ENCODE results near the gene CSRP1. TPM values are rescaled to one million over a fixed set of nuclear protein-coding genes. Genes with fewer than 3 reads are reported as not detected.

The CSRP1 gene
- total RNA-seq, 3 donors from 2014 or later, result 150 to 1,587 (median 214) TPM

GRCh38 chr1:201543871-201544642 lies 37.1 kb upstream of the CSRP1 start:
- no peak for TF ChIP-seq CTCF (IDR thresholded peaks at IDR 0.05)
- Histone ChIP-seq H3K36me3 (ENCODE audit: low read depth) (no peaks in the 10 kb centered on the region), H3K4me3 (no peak overlapping the region), H3K9me3 (no peaks in the 10 kb centered on the region), H3K4me1 (ENCODE audit: low read depth) (peaks cover 9% of the 10 kb centered on the region)
- intact Hi-C loops (cut with DNase I, micrococcal nuclease), result no loop called here
- ATAC-seq (no peak), DNase-seq (no peak)

GRCh38 chr1:201542309-201543035 lies 35.5 kb upstream of the CSRP1 start:
- Histone ChIP-seq H3K36me3 (ENCODE audit: low read depth) (no peaks in the 10 kb centered on the region), H3K4me1 (ENCODE audit: low read depth) (peaks cover 16% of the 10 kb centered on the region), H3K4me3 (no peak overlapping the region), H3K9me3 (no peaks in the 10 kb centered on the region)
- no peak for ATAC-seq
- no peak for TF ChIP-seq CTCF (IDR thresholded peaks at IDR 0.05)
- DNase-seq, result no peak
- intact Hi-C loops (cut with DNase I, micrococcal nuclease), result no loop called here

GRCh38 chr1:201540846-201541735 lies 34.2 kb upstream of the CSRP1 start:
- no peak for TF ChIP-seq CTCF (IDR thresholded peaks at IDR 0.05)
- Histone ChIP-seq H3K4me3 (no peak overlapping the region), H3K9me3 (no peaks in the 10 kb centered on the region), H3K36me3 (ENCODE audit: low read depth) (no peaks in the 10 kb centered on the region), H3K4me1 (ENCODE audit: low read depth) (peaks cover 16% of the 10 kb centered on the region)
- intact Hi-C loops (cut with DNase I, micrococcal nuclease), result no loop called here
- DNase-seq (no peak), ATAC-seq (no peak)

- intact Hi-C loops (cut with DNase I, micrococcal nuclease), result no loop called here
- Histone ChIP-seq H3K4me3 (no peak overlapping the region), H3K36me3 (ENCODE audit: low read depth) (no peaks in the 10 kb centered on the region), H3K9me3 (no peaks in the 10 kb centered on the region), H3K4me1 (ENCODE audit: low read depth) (peaks cover 16% of the 10 kb centered on the region)
- ATAC-seq (peak; percentile 35), DNase-seq (peak in 1 of 3 donors; percentile 61)
- TF ChIP-seq CTCF (IDR thresholded peaks at IDR 0.05), result no peak
Observed at GRCh38 chr1:201539561-201540431, 32.9 kb upstream of the CSRP1 start.

All from mucosa of descending colon (tissue), 3 donors.